C4-2B (cell line): ENCODE data around the gene HOXC13.

Experiments used
- H3K27ac ChIP-seq: fragments of 450-650 bp; 2 replicates; pipeline ENCODE4 v1.5.1; 2017
- CTCF ChIP-seq: fragments of 450-650 bp; conservative IDR thresholded peaks from 2 replicates; pipeline ENCODE4 v1.5.1; 2017; ENCODE audit warnings: mild to moderate bottlenecking
- ZFX ChIP-seq: fragments of 450-650 bp; IDR thresholded peaks from 2 replicates; pipeline ENCODE4 v1.6.1; 2017

The HOXC13 gene

GRCh38 chr12:53994009-53994263 is 55.3 kb downstream of the HOXC13 start:
- H3K27ac ChIP-seq: no peak overlapping the region
- no peak for TF ChIP-seq ZFX
- no peak for TF ChIP-seq CTCF

GRCh38 chr12:53994264-53995001 is 55.8 kb downstream of the HOXC13 start:
- TF ChIP-seq ZFX: no peak
- no peak for TF ChIP-seq CTCF
- H3K27ac ChIP-seq: no peak overlapping the region

GRCh38 chr12:53995002-53995377 is 56.4 kb downstream of the HOXC13 start:
- TF ChIP-seq CTCF (no peak), ZFX (no peak)
- H3K27ac ChIP-seq: no peak overlapping the region

- no peak overlapping the region for H3K27ac ChIP-seq
- TF ChIP-seq ZFX: no peak
- no peak for TF ChIP-seq CTCF
These were observed 57.0 kb downstream of the HOXC13 start for GRCh38 chr12:53995378-53996239.
